GM21786 (cell line): ENCODE results near the gene ADAMTS7.
"Not testable (repeated sequence)": the region's sequence is repeated elsewhere in the genome, so short reads cannot be mapped to it uniquely, and the experiment has no call there.

Experiments used
- ATAC-seq: cut with Tn5 transposase; IDR thresholded peaks from one replicate; pipeline ENCODE4 v1.9.1; 2021; ENCODE audit not compliant: unreplicated experiment

The ADAMTS7 gene

GRCh38 chr15:78766041-78766440 is 45.2 kb downstream of the ADAMTS7 start:
- ATAC-seq, result no peak

- not testable (repeated sequence) for ATAC-seq
Observed at GRCh38 chr15:78765154-78765860, 46.0 kb downstream of the ADAMTS7 start.

GRCh38 chr15:78764340-78765153 is 46.7 kb downstream of the ADAMTS7 start:
- ATAC-seq, result not testable (repeated sequence)

- ATAC-seq, result no peak
Observed at GRCh38 chr15:78763796-78764241, 47.4 kb downstream of the ADAMTS7 start.

GRCh38 chr15:78762985-78763795 is 48.1 kb downstream of the ADAMTS7 start:
- ATAC-seq, result no peak

- ATAC-seq, result not testable (repeated sequence)
Observed at GRCh38 chr15:78762386-78762961, 48.8 kb downstream of the ADAMTS7 start.

- no peak for ATAC-seq
Observed at GRCh38 chr15:78761891-78762385, 49.3 kb downstream of the ADAMTS7 start.

- ATAC-seq, result peak; percentile 33
Observed at GRCh38 chr15:78761475-78761874, 49.8 kb downstream of the ADAMTS7 start.

GRCh38 chr15:78761020-78761419 is 50.2 kb downstream of the ADAMTS7 start:
- ATAC-seq, result no peak

- ATAC-seq, result not testable (repeated sequence)
Observed at GRCh38 chr15:78760091-78760882, 51.0 kb downstream of the ADAMTS7 start.

- not testable (repeated sequence) for ATAC-seq
Observed at GRCh38 chr15:78759361-78759998, 51.8 kb downstream of the ADAMTS7 start.

- not testable (repeated sequence) for ATAC-seq
Observed at GRCh38 chr15:78758486-78759200, 52.6 kb downstream of the ADAMTS7 start.

GRCh38 chr15:78758084-78758483 is 53.2 kb downstream of the ADAMTS7 start:
- not testable (repeated sequence) for ATAC-seq

GRCh38 chr15:78757636-78757905 is 53.7 kb downstream of the ADAMTS7 start:
- ATAC-seq, result no peak

- peak; percentile 57 for ATAC-seq
Observed at GRCh38 chr15:78756781-78757635, 54.3 kb downstream of the ADAMTS7 start.

- peak; percentile 22 for ATAC-seq
Observed at GRCh38 chr15:78755900-78756591, 55.2 kb downstream of the ADAMTS7 start.

- ATAC-seq, result not testable (repeated sequence)
Observed at GRCh38 chr15:78754637-78755280, 56.5 kb downstream of the ADAMTS7 start.
